OCI-LY1 (cell line): ENCODE results near the gene NPFFR1.

Experiments used
- EZH2 ChIP-seq: fragments of 200-600 bp; sonication (generic), shearing (Covaris generic); IDR thresholded peaks from 2 replicates; pipeline ENCODE4 v1.8.0; 2017; ENCODE audit warnings: borderline replicate concordance, mixed run types, mild to moderate bottlenecking, antibody characterized with exemption, low read length, moderate library complexity, mixed read lengths
- TF ChIP-seq, protein P1 (sequence below): fragments of 200-600 bp; sonication (generic), shearing (Covaris generic); IDR thresholded peaks from 2 replicates; pipeline ENCODE4 v1.5.1; 2017; ENCODE audit warnings: mild to moderate bottlenecking, antibody characterized with exemption, low read length, moderate library complexity, mixed read lengths

GRCh38 chr10:70319183-70319582, 35.4 kb upstream of the NPFFR1 start:
- TF ChIP-seq, protein P1, sequence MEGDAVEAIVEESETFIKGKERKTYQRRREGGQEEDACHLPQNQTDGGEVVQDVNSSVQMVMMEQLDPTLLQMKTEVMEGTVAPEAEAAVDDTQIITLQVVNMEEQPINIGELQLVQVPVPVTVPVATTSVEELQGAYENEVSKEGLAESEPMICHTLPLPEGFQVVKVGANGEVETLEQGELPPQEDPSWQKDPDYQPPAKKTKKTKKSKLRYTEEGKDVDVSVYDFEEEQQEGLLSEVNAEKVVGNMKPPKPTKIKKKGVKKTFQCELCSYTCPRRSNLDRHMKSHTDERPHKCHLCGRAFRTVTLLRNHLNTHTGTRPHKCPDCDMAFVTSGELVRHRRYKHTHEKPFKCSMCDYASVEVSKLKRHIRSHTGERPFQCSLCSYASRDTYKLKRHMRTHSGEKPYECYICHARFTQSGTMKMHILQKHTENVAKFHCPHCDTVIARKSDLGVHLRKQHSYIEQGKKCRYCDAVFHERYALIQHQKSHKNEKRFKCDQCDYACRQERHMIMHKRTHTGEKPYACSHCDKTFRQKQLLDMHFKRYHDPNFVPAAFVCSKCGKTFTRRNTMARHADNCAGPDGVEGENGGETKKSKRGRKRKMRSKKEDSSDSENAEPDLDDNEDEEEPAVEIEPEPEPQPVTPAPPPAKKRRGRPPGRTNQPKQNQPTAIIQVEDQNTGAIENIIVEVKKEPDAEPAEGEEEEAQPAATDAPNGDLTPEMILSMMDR, result no peak
- TF ChIP-seq EZH2, result no peak
